Mucosa of descending colon (tissue), 3 donors: Measurements from ENCODE around the gene PLEKHA7. TPM values are rescaled to one million over a fixed set of nuclear protein-coding genes. Genes with fewer than 3 reads are reported as not detected.

Experiments
- ATAC-seq: fragments of 200-7000 bp; cut with Tn5 transposase; one replicate; pipeline ENCODE4 v1.9.1; 2020; ENCODE audit warnings: mild to moderate bottlenecking, moderate library complexity
- DNase-seq, 3 donors: peaks; one replicate each; pipeline ENCODE4 v3.0.0-alpha.2; 2020
- H3K36me3 ChIP-seq: fragments of 200-600 bp; one replicate; pipeline ENCODE4 v1.8.0; 2021; ENCODE audit warnings: low read depth, mild to moderate bottlenecking
- H3K4me1 ChIP-seq: fragments of 200-600 bp; one replicate; pipeline ENCODE4 v1.8.0; 2021; ENCODE audit warnings: low read depth, mild to moderate bottlenecking
- H3K4me3 ChIP-seq: fragments of 200-600 bp; one replicate; pipeline ENCODE4 v1.8.0; 2021; ENCODE audit warnings: mild to moderate bottlenecking
- H3K9me3 ChIP-seq: fragments of 200-600 bp; one replicate; pipeline ENCODE4 v1.8.0; 2021; ENCODE audit warnings: mild to moderate bottlenecking
- intact Hi-C, 2 donors: fragments of 100-400 bp; cut with DNase I in 1 of 2; cut with micrococcal nuclease in 1 of 2; formaldehyde crosslinking; loops; one replicate each; pipeline versions ENCODE4 v1.11.0 to v1.11.1; 2022; cut with DNase I, micrococcal nuclease
- total RNA-seq, 3 donors: library from RNA; stranded (reverse); fragmentation: NEBNext Ultra II Directional in 2 of 3; extraction: Animal tissue kit (Norgen Biotek cat#: 25700) in 2 of 3; gene quantifications; one replicate each; pipeline versions ENCODE4 v1.2.1 to v1.2.4, GENCODE V29; 2021 to 2023
- TF ChIP-seq, protein P1 (sequence below): fragments of 200-600 bp; IDR thresholded peaks from one replicate; pipeline ENCODE4 v1.8.0; 2022; ENCODE audit warnings: antibody characterized with exemption, mild to moderate bottlenecking
- donor health status: DM: no; HTN: no; CAD: no; lungs with moderate emphysema.
- donor health status: DM: no; HTN: no; CAD: no.
- donor health status: DM: no; HTN: yes; CAD: no.

The PLEKHA7 gene
- total RNA-seq, 3 donors from 2014 or later: 67.0 to 120 (median 99.6) TPM

- ATAC-seq (no peak), DNase-seq (no peak)
- Histone ChIP-seq H3K4me3 (no peak overlapping the region), H3K36me3 (no peaks in the 10 kb centered on the region), H3K9me3 (no peaks in the 10 kb centered on the region), H3K4me1 (no peaks in the 10 kb centered on the region)
- intact Hi-C loops: no loop called here
- TF ChIP-seq, protein P1, sequence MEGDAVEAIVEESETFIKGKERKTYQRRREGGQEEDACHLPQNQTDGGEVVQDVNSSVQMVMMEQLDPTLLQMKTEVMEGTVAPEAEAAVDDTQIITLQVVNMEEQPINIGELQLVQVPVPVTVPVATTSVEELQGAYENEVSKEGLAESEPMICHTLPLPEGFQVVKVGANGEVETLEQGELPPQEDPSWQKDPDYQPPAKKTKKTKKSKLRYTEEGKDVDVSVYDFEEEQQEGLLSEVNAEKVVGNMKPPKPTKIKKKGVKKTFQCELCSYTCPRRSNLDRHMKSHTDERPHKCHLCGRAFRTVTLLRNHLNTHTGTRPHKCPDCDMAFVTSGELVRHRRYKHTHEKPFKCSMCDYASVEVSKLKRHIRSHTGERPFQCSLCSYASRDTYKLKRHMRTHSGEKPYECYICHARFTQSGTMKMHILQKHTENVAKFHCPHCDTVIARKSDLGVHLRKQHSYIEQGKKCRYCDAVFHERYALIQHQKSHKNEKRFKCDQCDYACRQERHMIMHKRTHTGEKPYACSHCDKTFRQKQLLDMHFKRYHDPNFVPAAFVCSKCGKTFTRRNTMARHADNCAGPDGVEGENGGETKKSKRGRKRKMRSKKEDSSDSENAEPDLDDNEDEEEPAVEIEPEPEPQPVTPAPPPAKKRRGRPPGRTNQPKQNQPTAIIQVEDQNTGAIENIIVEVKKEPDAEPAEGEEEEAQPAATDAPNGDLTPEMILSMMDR: no peak
These were observed 5.0 kb upstream of the PLEKHA7 start for GRCh38 chr11:17019232-17019631.

- no peaks in the 10 kb centered on the region for H3K36me3 ChIP-seq
- TF ChIP-seq, protein P1: no peak
- intact Hi-C loops: no loop called here
- no peak overlapping the region for H3K4me3 ChIP-seq
- ATAC-seq: no peak
- DNase-seq: peak in 2 of 3 donors; percentile 40 to 66
- H3K4me1 ChIP-seq: no peaks in the 10 kb centered on the region
- H3K9me3 ChIP-seq: no peaks in the 10 kb centered on the region
These were observed 1.5 kb upstream of the PLEKHA7 start for GRCh38 chr11:17015627-17016126.

- no peaks in the 10 kb centered on the region for H3K4me1 ChIP-seq
- TF ChIP-seq, protein P1: peak; percentile 43
- DNase-seq (peak; percentile 61 to 68 (median 65)), ATAC-seq (peak; percentile 65)
- peak overlapping the region; percentile 46 for H3K4me3 ChIP-seq
- H3K36me3 ChIP-seq: no peaks in the 10 kb centered on the region
- intact Hi-C loops: no loop called here
- no peaks in the 10 kb centered on the region for H3K9me3 ChIP-seq
These were observed 816 bp upstream of the PLEKHA7 start for GRCh38 chr11:17014833-17015626.

DNA sequence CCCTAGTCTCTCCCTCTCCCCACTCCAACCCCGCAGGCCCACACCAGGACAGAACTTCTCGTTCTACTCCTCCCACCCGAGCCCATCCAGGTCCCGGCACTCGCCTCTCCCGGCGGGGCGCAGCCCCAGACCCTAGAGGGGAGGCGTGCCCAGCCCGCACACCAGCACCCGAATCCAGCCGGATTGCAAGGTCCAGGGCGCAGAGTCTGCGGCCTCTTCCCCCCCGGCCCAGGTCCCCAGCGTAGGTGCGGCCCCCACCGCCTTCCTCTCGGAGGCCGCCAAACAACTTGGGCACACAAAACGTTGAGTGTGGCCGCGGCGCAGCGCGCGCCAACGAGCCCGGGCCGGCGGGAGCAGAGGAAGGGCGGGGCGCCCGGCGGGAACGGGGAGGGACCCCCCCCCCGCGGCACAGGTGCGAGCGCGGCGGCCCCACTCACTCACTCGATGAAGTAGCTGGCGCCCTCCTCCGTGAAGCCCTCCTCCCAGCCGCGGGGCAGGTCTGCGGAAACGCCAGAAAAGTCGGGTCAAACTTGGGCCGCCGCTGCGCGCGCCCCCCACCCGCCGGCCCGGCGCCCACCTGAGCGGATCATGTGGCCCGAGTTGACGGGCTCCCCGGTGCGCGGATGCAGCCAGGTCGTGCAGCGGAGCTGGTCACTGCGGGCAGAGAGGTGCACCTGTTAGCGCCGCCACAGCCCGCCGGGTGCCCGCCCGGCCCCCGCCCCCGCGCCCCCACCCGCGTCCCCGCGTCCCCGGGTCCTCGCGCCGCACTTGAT, 480 bp downstream of the PLEKHA7 start:
- intact Hi-C loops: no loop called here
- DNase-seq: peak; percentile 64 to 77 (median 67)

More for the DNA sequence above, 480 bp downstream of the PLEKHA7 start:
- no peaks in the 10 kb centered on the region for H3K4me1 ChIP-seq
- H3K36me3 ChIP-seq: no peaks in the 10 kb centered on the region
- ATAC-seq: peak; percentile 45
- no peaks in the 10 kb centered on the region for H3K9me3 ChIP-seq
- peak overlapping the region; percentile 46 for H3K4me3 ChIP-seq
- TF ChIP-seq, protein P1: no peak
